Epithelial cell of esophagus (primary cell): Measurements from ENCODE around the gene ZNF418.

Experiments
- DNase-seq: peaks from one replicate; pipeline ENCODE4 v3.0.0; 2010; ENCODE audit warnings: low read depth
- H3K4me3 ChIP-seq: 2 replicates; pipeline ENCODE4 v1.5.1; 2011; ENCODE audit warnings: mild to moderate bottlenecking, low read length, control low read depth
- TF ChIP-seq, protein P1 (sequence below): IDR thresholded peaks from 2 replicates; pipeline ENCODE4 v1.5.1; 2011; ENCODE audit warnings: low read depth, mild to moderate bottlenecking, low read length, control low read depth, inconsistent platforms; ENCODE audit not compliant: insufficient read depth; ENCODE audit errors: missing control alignments

ZNF418 gene

DNA sequence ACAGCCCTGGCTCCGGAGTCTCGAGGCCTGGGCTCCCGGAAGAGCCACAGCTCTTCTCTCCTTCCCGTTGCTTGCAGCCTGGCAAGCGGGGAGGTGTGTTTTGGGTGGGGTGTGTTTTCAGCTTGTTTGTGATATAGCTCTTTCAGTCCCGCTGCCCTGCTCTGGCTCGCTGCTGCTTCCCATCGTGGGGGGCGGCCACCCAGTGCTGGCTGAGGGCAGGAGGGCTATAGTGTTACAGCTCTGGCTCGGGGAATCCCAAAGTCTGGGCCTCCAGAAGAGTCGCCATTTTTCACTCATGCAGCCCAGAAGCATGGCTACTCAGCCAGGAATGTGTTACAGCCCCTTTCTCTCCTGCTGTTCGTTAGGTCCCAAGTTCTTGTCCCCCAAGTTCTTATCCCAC lies 14.5 kb upstream of the ZNF418 start:
- DNase-seq = no peak
- H3K4me3 ChIP-seq = no peak overlapping the region
- TF ChIP-seq, protein P1, sequence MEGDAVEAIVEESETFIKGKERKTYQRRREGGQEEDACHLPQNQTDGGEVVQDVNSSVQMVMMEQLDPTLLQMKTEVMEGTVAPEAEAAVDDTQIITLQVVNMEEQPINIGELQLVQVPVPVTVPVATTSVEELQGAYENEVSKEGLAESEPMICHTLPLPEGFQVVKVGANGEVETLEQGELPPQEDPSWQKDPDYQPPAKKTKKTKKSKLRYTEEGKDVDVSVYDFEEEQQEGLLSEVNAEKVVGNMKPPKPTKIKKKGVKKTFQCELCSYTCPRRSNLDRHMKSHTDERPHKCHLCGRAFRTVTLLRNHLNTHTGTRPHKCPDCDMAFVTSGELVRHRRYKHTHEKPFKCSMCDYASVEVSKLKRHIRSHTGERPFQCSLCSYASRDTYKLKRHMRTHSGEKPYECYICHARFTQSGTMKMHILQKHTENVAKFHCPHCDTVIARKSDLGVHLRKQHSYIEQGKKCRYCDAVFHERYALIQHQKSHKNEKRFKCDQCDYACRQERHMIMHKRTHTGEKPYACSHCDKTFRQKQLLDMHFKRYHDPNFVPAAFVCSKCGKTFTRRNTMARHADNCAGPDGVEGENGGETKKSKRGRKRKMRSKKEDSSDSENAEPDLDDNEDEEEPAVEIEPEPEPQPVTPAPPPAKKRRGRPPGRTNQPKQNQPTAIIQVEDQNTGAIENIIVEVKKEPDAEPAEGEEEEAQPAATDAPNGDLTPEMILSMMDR = no peak

DNA sequence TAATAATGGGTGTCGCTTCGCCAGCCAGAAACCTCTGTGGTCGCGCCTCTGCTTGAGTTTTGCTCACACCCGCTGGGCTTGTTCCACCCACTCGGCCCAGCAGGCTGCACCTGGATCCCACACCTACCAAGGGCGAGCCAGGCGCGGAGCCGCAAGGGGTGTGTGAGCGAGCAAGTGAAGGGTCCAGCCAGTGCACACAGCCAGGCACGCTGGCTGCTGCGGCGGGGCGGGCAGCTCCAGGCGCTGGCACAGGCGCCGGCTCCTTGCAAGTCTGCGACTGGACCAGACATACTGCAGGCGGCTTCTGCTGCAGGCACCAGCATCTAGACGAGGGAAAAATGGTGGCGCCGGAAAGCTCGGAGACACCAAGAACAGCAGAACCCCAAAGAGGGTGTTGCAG lies 14.1 kb upstream of the ZNF418 start:
- DNase-seq = no peak
- TF ChIP-seq, protein P1 = no peak
- H3K4me3 ChIP-seq = no peak overlapping the region

DNA sequence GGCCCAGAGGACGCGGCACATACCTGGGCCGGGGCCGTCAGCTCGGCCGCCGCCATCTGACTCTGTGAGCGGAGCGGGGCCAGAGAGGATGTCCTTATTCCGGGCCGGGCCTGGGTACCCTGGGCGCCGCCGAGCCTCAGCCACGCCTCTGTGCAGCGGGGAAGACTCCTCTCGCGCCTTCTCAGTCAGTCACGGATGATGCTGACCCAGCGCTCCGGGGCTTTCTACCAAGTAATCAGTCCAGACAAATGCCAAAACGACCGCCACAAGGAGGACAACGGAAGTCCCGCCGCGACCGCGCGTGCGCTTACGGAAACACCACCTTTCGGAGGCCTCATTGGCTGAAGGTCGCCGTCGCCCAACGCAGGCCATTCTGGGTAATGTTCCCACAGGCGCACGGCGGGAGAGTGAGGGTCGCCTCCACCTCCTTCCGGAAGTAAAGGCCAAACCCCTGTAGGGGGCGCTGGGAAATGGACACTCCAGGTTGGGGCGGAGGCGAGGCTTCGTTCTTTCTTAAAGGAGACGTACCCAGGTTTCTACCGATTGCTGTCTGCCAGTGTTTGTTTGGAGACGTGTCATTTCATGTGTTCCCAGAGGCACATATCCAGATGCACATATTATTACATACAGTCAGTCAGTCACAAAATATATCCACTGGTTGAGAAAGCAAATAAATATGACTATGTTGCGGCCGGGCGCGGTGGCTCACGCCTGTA lies 12.4 kb upstream of the ZNF418 start, which contains the start of gene ZNF256:
Gene ZNF256 (minus strand): TSS at position 288 of the 716 bp plus-strand sequence. CDS start 232 bp downstream, at position 56.
- TF ChIP-seq, protein P1 = peak; percentile 51
- peak within 1 kb of the TSS; percentile 92 for H3K4me3 ChIP-seq
- peak; percentile 97 for DNase-seq

DNA sequence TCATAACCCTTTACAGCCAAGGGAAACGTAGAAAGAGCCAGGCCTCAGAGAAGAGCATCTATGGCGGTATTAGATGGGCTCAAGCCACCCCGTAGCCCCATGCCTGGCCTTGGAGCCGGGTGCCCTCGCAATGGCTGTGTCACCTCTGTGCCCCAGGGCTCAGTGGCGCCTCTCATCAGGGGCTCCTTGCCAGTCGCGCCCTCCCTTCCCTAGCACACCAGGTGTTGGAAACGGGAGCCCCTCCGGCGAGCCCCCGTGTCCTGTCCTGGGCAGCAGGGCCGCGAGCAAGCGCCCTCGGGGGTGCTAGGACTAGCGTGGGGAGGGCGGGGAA lies 11.9 kb upstream of the ZNF418 start:
- DNase-seq = no peak
- peak overlapping the region; percentile 92 for H3K4me3 ChIP-seq
- TF ChIP-seq, protein P1 = no peak

DNA sequence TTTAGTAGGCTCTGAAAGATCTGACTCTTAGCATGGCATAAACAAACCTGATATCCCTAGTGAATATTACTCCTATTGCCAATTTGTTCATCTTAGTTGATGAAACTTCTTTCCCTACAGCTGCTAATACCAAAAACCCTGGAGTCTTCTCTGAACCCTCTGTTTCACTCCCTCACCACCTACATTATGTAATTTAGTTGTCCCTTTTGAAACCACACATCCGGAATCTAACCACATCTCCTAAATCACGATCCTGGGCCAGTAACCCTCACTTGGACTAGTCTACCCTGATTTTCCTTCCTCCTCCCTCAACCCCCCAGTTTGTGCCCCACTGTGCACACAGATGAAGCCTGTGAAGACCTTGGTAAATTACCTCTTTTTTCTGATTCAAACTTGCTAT lies 11.1 kb upstream of the ZNF418 start:
- no peak for DNase-seq
- TF ChIP-seq, protein P1 = no peak
- H3K4me3 ChIP-seq = peak overlapping the region; percentile 92

DNA sequence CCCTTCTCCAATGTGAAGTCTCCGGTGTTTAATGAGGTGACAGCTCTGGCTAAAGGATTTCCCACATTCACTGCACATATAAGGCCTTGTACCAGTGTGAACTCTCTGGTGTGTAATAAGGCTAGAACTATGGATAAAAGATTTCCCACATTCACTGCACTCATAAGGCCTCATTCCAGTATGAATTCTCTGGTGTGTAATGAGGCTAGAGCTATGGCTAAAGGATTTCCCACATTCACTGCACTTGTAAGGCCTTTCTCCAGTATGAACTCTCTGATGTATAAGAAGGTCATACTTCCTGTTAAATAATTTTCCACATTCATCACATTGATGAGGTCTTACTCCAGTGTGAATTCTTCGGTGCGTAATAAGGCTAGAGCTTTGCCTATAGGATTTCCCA lies 6.4 kb upstream of the ZNF418 start:
- DNase-seq = no peak
- no peak overlapping the region for H3K4me3 ChIP-seq
- TF ChIP-seq, protein P1 = no peak

DNA sequence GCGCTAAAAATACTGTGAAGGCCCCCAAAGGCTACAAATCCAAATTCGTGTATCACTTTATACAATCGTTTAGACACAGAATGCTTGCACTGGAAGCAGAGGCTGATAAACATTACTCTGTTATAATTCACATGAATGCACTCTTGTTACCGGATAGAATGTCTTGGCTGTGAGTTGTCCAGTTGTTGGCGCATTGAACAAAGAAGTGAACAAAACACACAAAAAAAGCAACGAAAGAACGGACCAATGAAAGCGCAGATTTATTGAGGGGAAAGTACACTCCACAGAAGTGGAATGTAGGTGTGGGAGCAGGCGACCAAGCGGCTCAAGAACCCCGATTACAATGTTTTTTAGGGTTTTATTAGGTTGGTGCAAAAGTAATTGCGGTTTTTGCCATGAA lies 529 bp upstream of the ZNF418 start:
- TF ChIP-seq, protein P1 = no peak
- H3K4me3 ChIP-seq = no peak overlapping the region
- DNase-seq = no peak
